ENCODE data around the gene AMDHD1. TPM values are rescaled to one million over a fixed set of nuclear protein-coding genes. Genes with fewer than 3 reads are reported as not detected.

The AMDHD1 gene
- polyA plus RNA-seq, 3 donors = 0.43 to 1.9 (median 1.0) TPM

GRCh38 chr12:95919110-95919509 is 24.0 kb upstream of the AMDHD1 start:
- Mint-ChIP-seq H3K27ac (no peak overlapping the region), H3K9me3 (no peaks in the 10 kb centered on the region), H3K4me3 (no peak overlapping the region), H3K36me3 (no peaks in the 10 kb centered on the region), H3K4me1 (no peaks in the 10 kb centered on the region), H3K27me3 (ENCODE audit: low read depth in 3 of 3) (peaks cover 4 to 7% (median 5%) of the 10 kb centered on the region in 3 donors)
- no peak overlapping the region for H2AFZ ChIP-seq (ENCODE audit: insufficient read depth, low read depth, low read length, poor library complexity, severe bottlenecking)
- no peak for DNase-seq
- H3K27me3 ChIP-seq (ENCODE audit: control insufficient read depth in 2 of 2, insufficient read depth in 2 of 2, low read length in 2 of 2) = peaks cover 2 to 4% of the 10 kb centered on the region in 2 donors
- H3K4me3 ChIP-seq (replicated peaks in 1 of 3; ENCODE audit: low read depth in 2 of 3, low read length in 3 of 3) = no peak overlapping the region
- no peak overlapping the region for H3K27ac ChIP-seq (ENCODE audit: low read depth in 1 of 2, low read length in 2 of 2)
- intact Hi-C loops (cut with micrococcal nuclease) = loop anchor here in 1 of 2 donors (5.0 kb wide), 1 partner anchor 78 kb away; the partner anchor contains the start of gene HAL
- H3K79me2 ChIP-seq (ENCODE audit: insufficient read depth, low read length) = no peaks in the 10 kb centered on the region
- no peaks in the 10 kb centered on the region for H3K9me3 ChIP-seq (replicated peaks in 1 of 2; ENCODE audit: control insufficient read depth in 1 of 2, insufficient read depth in 1 of 2, low read length in 2 of 2)
- H3K4me1 ChIP-seq (ENCODE audit: control insufficient read depth in 1 of 2, insufficient read depth in 2 of 2, low read length in 2 of 2) = no peaks in the 10 kb centered on the region
- no peak overlapping the region for H3K9ac ChIP-seq (ENCODE audit: insufficient read depth, low read length, poor library complexity, severe bottlenecking)
- TF ChIP-seq CTCF (IDR thresholded peaks at IDR 0.05) = no peak
- H4K20me1 ChIP-seq (ENCODE audit: insufficient read depth, low read length) = no peaks in the 10 kb centered on the region
- no peak overlapping the region for H3K4me2 ChIP-seq (replicated peaks; ENCODE audit: extremely low read depth, low read length, poor library complexity, severe bottlenecking)
- H3K36me3 ChIP-seq (replicated peaks in 1 of 2; ENCODE audit: control insufficient read depth in 1 of 2, insufficient read depth in 2 of 2, low read length in 2 of 2) = no peaks in the 10 kb centered on the region
- WGBS (ENCODE audit: insufficient coverage) = 91% methylated on average over 5 of the region's 6 CpGs

- Histone ChIP-seq H2AFZ (ENCODE audit: insufficient read depth, low read depth, low read length, poor library complexity, severe bottlenecking) (no peak overlapping the region), H3K27me3 (ENCODE audit: control insufficient read depth in 2 of 2, insufficient read depth in 2 of 2, low read length in 2 of 2) (peaks cover 0 to 2% of the 10 kb centered on the region in 2 donors), H4K20me1 (ENCODE audit: insufficient read depth, low read length) (no peaks in the 10 kb centered on the region), H3K79me2 (ENCODE audit: insufficient read depth, low read length) (no peaks in the 10 kb centered on the region), H3K4me3 (replicated peaks in 1 of 3; ENCODE audit: low read depth in 2 of 3, low read length in 3 of 3) (no peak overlapping the region), H3K4me2 (replicated peaks; ENCODE audit: extremely low read depth, low read length, poor library complexity, severe bottlenecking) (no peak overlapping the region), H3K9me3 (replicated peaks in 1 of 2; ENCODE audit: control insufficient read depth in 1 of 2, insufficient read depth in 1 of 2, low read length in 2 of 2) (no peaks in the 10 kb centered on the region), H3K9ac (ENCODE audit: insufficient read depth, low read length, poor library complexity, severe bottlenecking) (no peak overlapping the region), H3K36me3 (replicated peaks in 1 of 2; ENCODE audit: control insufficient read depth in 1 of 2, insufficient read depth in 2 of 2, low read length in 2 of 2) (no peaks in the 10 kb centered on the region), H3K27ac (ENCODE audit: low read depth in 1 of 2, low read length in 2 of 2) (no peak overlapping the region), H3K4me1 (ENCODE audit: control insufficient read depth in 1 of 2, insufficient read depth in 2 of 2, low read length in 2 of 2) (no peaks in the 10 kb centered on the region)
- H3K9me3 Mint-ChIP-seq = peaks cover 0 to 9% (median 3%) of the 10 kb centered on the region in 7 donors
- DNase-seq = no peak
- peaks cover 2 to 4% (median 3%) of the 10 kb centered on the region in 3 donors for H3K27me3 Mint-ChIP-seq (ENCODE audit: low read depth in 3 of 3)
- no peaks in the 10 kb centered on the region for H3K4me1 Mint-ChIP-seq
- no peaks in the 10 kb centered on the region for H3K36me3 Mint-ChIP-seq
- H3K27ac Mint-ChIP-seq = peak overlapping the region in 1 of 7 donors; percentile 63
- intact Hi-C loops (cut with micrococcal nuclease) = no loop called here
- WGBS (ENCODE audit: insufficient coverage) = 8% methylated on average over 1 of the region's 3 CpGs
- no peak for TF ChIP-seq CTCF (IDR thresholded peaks at IDR 0.05)
- H3K4me3 Mint-ChIP-seq = no peak overlapping the region
Measured at GRCh38 chr12:95922231-95922630, 20.9 kb upstream of the AMDHD1 start.
